HUDEP-2 (cell line): ENCODE results near the gene MRGPRG.
A peak's percentile ranks its signal among the peaks of the same experiment; 100 is the strongest.
"Not testable (repeated sequence)": the region's sequence is repeated elsewhere in the genome, so short reads cannot be mapped to it uniquely, and the experiment has no call there.

Experiments used
- DNase-seq, 76 experiments: peaks; one replicate each; lab custom pipeline; 2025; ENCODE audit not compliant: unreplicated experiment in 76 of 76; lab: John Stamatoyannopoulos, UW

The MRGPRG gene

GRCh38 chr11:3177931-3178330 lies 40.7 kb downstream of the MRGPRG start:
- no peak for DNase-seq

- no peak for DNase-seq
These were observed 42.1 kb downstream of the MRGPRG start for GRCh38 chr11:3176487-3176886.

GRCh38 chr11:3175194-3175593 lies 43.4 kb downstream of the MRGPRG start:
- DNase-seq, result peak in 42 of 76 experiments; percentile 12 to 69 (median 38)

- DNase-seq, result no peak
These were observed 44.2 kb downstream of the MRGPRG start for GRCh38 chr11:3174387-3174786.

- no peak for DNase-seq
These were observed 44.8 kb downstream of the MRGPRG start for GRCh38 chr11:3173795-3174194.

GRCh38 chr11:3171931-3172560 lies 46.6 kb downstream of the MRGPRG start:
- no peak for DNase-seq

- DNase-seq, result no peak
These were observed 47.6 kb downstream of the MRGPRG start for GRCh38 chr11:3170756-3171650.

GRCh38 chr11:3170044-3170755 lies 48.4 kb downstream of the MRGPRG start:
- DNase-seq, result no peak

GRCh38 chr11:3169255-3170043 lies 49.2 kb downstream of the MRGPRG start:
- peak in 74 of 76 experiments; percentile 50 to 96 (median 89) for DNase-seq

GRCh38 chr11:3168742-3169254 lies 49.8 kb downstream of the MRGPRG start:
- DNase-seq, result not testable (repeated sequence)
